Islet of Langerhans (tissue), 1 donor: ENCODE measurements around the gene SAP30L.

ENCODE experiments used
- FAIRE-seq: peaks from one replicate; lab custom pipeline; 2011; peaks lifted over from hg19 to GRCh38; lab: Jason Lieb, UNC

Gene SAP30L

GRCh38 chr5:154421868-154422267 is 23.9 kb upstream of the SAP30L start:
- no peak for FAIRE-seq

GRCh38 chr5:154422298-154422697 is 23.5 kb upstream of the SAP30L start:
- FAIRE-seq = no peak

GRCh38 chr5:154428208-154428607 is 17.6 kb upstream of the SAP30L start:
- FAIRE-seq = no peak

GRCh38 chr5:154429341-154429740 is 16.5 kb upstream of the SAP30L start:
- FAIRE-seq = no peak

- no peak for FAIRE-seq
Measured at GRCh38 chr5:154430466-154430865, 15.3 kb upstream of the SAP30L start.

DNA sequence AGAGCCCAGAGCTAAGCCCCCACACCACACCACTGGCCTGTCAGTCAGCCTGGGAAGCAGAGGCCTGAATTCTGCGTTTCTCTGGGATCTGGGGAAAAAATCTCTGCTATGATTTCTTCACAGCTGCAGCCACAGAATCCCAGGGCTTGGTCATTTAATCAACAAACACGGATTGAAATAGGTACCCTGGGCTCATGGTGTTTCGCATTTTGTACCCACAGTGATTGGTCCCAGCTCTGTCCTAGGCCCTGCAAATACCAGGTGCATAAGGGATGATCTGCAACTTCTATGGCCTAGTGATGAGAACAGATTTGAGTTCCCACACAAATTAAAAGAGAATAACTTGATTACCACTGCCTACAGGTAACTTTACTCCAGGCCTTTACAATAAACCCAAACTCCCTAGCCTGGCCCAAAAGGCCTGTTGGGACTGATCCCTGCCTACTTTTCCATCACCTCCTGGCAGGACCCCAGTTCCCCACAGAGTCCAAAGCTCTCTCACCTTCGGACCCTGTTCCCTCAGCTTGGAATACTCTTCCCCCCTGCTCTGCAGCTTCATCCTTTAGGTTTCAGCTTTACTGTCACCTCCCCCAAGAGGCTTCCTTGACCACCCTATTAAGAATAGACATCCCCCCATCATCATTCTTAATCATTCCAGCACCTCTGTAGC is 14.7 kb upstream of the SAP30L start:
- FAIRE-seq = no peak

GRCh38 chr5:154435226-154435625 is 10.6 kb upstream of the SAP30L start:
- FAIRE-seq = no peak

- FAIRE-seq = no peak
Measured at GRCh38 chr5:154437281-154437965, 8.4 kb upstream of the SAP30L start.

- FAIRE-seq = no peak
Measured at GRCh38 chr5:154440540-154440939, 5.3 kb upstream of the SAP30L start.

DNA sequence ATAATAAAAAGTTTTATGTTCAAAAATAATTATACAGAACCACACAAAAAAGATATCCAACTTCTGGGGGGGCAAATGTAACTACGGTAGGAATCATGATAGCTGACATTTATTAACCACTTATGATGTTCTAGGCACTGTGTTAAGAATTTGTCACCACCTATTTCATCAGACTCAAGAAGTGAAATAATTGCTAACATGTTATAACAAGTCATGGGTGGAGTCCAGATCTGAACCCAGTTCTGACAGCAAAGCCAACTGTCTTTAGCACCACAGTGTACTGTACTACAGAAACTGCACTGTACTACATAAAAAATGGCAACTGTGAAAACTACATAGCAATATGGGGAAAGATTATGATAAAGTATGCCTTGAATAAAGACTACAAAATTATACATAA is 3.0 kb upstream of the SAP30L start:
- FAIRE-seq = no peak

DNA sequence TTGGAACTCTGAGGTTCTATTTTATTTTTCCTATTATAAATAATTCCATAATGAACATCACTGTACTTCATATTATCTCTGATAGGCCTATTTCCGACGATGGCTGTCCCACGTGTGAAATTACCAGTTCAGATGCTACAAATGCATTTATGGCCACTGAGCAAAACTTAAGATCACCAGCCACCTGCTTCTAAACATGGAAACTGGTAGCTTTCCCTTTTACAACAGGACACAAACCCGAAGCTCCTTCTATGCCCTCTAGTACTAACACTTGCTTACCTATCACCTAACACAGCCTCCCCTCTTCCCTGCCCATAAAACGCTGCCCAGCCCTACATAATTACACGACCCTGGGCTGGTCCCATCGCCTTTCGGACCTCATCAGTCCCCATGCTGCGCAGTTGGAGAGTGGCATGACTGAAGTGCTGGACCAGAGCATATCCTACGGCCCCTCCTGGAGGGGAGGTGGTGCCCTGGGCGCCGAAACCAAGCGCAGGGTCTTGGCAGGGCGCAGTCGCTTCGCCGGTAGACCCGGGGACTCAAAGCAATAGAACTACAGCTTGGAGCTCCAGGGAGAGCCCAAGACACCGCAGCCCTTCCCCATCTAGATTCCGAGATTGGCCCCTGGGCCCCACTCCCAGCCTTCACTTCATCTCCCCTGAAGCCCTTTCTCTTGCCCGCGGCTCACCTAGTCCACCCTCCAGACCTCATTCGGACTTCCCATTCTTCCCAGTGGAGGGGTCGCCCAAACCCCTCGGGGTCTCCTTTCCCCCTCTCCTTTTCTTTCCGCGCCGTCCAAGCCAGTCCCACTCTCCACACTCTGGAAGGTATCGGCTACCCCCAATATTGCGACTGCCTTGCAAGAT is 1.0 kb upstream of the SAP30L start:
- FAIRE-seq = no peak

DNA sequence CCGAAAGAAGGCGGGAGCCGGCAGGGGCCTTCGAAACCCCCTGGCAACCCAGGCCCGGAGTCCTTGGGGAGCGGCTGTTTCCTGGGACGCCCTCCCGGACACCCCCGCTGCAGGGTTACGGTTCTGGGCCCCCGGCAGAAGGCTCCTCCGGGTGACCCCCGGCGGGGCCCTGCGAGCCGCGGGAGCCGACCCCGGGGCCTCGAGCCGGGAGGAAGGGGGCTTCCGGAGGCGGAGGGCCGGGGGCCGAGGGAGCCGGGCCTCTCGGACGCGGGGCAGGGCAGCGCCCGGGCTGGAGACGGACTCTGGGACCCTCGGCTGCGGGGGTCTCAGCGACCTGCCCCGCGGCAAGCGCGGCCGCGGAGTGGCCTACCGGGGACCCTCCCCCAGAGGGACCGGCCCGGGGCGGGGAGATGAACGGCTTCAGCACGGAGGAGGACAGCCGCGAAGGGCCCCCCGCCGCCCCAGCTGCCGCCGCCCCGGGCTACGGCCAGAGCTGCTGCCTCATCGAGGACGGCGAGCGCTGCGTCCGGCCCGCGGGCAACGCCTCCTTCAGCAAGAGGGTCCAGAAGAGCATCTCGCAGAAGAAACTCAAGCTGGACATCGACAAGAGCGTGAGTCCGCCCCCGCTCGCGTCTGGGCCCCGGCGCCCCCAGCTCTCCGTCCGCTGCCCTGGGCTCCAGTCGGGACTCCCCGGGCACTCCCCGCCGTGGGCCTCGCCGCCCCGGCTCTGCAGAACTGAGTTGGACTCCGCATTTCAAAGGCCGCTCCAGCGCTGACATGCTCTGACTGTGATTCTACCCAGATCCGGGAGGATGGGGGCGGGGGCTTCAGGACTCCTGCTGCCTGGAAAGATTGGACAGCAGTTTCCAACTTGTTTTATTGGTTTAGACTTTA is 645 bp downstream of the SAP30L start:
- no peak for FAIRE-seq

GRCh38 chr5:154447089-154447725 is 1.4 kb downstream of the SAP30L start:
- no peak for FAIRE-seq

- no peak for FAIRE-seq
Measured at GRCh38 chr5:154449786-154450185, 4.0 kb downstream of the SAP30L start.

DNA sequence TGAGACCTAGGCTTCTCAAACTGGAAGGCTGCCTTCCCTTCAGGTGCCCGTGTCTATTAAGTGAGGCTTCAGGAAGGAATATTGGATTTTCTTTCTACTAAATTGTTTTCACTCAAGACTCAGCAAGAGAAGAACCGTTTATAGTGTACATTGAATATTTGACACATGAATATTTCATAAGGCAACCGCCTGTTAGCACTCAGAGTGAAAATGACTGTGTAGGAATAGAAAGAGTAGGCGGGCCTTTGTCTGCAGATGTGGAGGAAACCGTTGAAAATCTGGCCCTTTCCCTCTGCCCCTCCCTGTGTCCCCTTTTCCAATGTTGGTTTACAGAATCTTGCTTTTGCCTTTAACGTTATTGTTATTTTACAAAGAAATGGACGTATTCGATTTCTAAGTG is 6.2 kb downstream of the SAP30L start:
- no peak for FAIRE-seq

DNA sequence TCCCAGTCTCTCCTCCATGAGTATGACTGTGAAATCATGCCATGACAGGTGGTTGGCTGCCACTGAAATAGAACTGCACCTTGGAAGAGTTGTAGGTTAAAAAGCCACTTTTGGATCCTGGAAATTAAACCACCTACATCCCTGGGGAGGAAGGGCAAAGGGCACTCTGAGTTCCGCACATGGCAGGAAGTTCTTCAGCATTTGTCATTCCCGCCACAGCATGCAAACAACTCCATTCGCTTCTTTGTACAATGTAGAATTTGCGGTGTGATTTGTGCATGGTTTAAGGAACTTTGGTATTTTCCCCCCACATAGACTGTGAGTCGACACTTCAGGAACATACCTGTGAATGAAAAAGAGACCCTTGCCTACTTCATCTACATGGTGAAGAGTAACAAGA is 9.8 kb downstream of the SAP30L start:
- FAIRE-seq = no peak

DNA sequence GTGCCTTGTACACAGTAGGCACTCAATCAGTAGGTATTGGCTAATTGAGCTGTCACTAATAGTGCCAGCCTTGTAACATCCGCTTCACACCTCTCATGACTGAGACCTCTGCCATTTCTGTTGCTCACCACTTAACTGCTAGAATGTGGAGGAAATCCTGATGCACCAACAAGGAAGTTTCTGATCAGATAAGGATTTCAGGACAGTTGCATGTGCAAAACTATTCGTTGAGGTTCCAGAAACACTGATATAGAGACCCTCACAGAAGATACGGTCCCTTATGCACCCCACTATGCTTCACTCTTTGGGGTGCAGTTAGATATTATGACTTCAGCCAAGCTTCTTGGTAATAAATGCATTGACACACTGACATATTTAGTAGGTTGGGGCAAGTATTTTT is 10.7 kb downstream of the SAP30L start:
- FAIRE-seq = no peak

DNA sequence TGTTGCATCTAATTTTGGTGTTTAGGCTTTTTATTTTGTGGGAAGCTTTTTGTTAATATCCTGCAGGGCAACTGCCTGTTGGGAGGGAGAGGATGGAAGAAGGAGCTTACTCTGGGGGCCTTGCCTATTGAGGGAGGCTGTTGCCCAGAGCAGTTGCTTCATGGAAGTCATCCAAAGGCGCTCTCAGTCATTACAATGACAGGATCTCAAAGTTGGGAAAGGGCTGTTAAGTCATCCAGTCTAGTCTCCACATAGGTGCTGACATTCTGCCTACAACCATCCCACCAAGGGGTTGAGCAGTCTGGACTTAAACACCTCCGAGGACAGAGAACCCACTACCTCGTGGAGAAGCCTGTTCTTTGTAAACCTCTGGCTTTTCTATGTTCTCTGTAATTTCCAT is 13.2 kb downstream of the SAP30L start:
- no peak for FAIRE-seq

DNA sequence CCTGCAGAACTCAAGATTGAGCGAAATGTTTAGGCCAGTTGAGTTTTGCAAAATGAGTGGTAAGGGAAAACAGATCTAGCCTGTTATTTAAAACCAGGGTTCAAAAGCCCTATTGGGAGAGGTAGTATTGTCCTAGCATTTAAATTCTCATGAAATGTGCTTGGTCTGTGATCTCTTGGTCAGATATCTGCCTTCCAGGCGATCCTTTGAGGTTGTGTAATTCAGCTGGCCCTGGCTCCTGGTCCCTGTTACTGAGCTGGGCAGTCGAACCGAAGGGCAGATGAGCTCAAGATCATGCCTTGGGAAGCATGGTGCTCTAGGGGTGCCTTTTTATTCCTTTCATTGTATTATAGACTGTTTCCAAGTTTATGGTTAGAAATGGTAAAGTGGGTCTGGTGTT is 14.4 kb downstream of the SAP30L start:
- FAIRE-seq = no peak

GRCh38 chr5:154461531-154461930 is 15.7 kb downstream of the SAP30L start:
- FAIRE-seq = no peak

- no peak for FAIRE-seq
Measured at GRCh38 chr5:154464438-154464837, 18.6 kb downstream of the SAP30L start.

- no peak for FAIRE-seq
Measured at GRCh38 chr5:154465169-154465568, 19.4 kb downstream of the SAP30L start.
